Fibroblast of the conjunctiva (primary cell): ENCODE results near the gene KCNMB3.
"Not testable (repeated sequence)": the region's sequence is repeated elsewhere in the genome, so short reads cannot be mapped to it uniquely, and the experiment has no call there.

ENCODE experiments used
- DNase-seq: peaks from one replicate; pipeline ENCODE4 v3.0.0-alpha.2; 2010; ENCODE audit warnings: low read depth

Gene KCNMB3

GRCh38 chr3:179250803-179251476, at the start of gene KCNMB3:
Gene KCNMB3, minus strand, starts transcription at chr3:179251114. Its CDS starts 124 bp downstream, at chr3:179250990.
- DNase-seq: no peak

GRCh38 chr3:179299999-179300613, 49.2 kb upstream of the KCNMB3 start:
- DNase-seq: no peak

GRCh38 chr3:179299316-179299715, 48.4 kb upstream of the KCNMB3 start:
- DNase-seq: no peak

GRCh38 chr3:179297971-179298725, 47.2 kb upstream of the KCNMB3 start:
- no peak for DNase-seq

- DNase-seq: no peak
Observed at GRCh38 chr3:179292450-179292849, 41.5 kb upstream of the KCNMB3 start.

- DNase-seq: no peak
Observed at GRCh38 chr3:179289295-179289694, 38.4 kb upstream of the KCNMB3 start.

GRCh38 chr3:179288845-179289244, 37.9 kb upstream of the KCNMB3 start:
- no peak for DNase-seq

GRCh38 chr3:179286331-179286730, 35.4 kb upstream of the KCNMB3 start:
- no peak for DNase-seq

- no peak for DNase-seq
Observed at GRCh38 chr3:179281825-179282224, 30.9 kb upstream of the KCNMB3 start.

GRCh38 chr3:179279837-179280236, 28.9 kb upstream of the KCNMB3 start:
- no peak for DNase-seq

GRCh38 chr3:179278932-179279693, 28.2 kb upstream of the KCNMB3 start:
- no peak for DNase-seq

- no peak for DNase-seq
Observed at GRCh38 chr3:179278151-179278550, 27.2 kb upstream of the KCNMB3 start.

- DNase-seq: no peak
Observed at GRCh38 chr3:179276743-179277142, 25.8 kb upstream of the KCNMB3 start.

- DNase-seq: no peak
Observed at GRCh38 chr3:179276001-179276400, 25.1 kb upstream of the KCNMB3 start.

GRCh38 chr3:179274434-179274833, 23.5 kb upstream of the KCNMB3 start:
- not testable (repeated sequence) for DNase-seq

GRCh38 chr3:179272385-179272784, 21.5 kb upstream of the KCNMB3 start:
- DNase-seq: no peak

GRCh38 chr3:179269152-179269707, 18.3 kb upstream of the KCNMB3 start:
- DNase-seq: no peak

- no peak for DNase-seq
Observed at GRCh38 chr3:179268400-179269051, 17.6 kb upstream of the KCNMB3 start.

- DNase-seq: no peak
Observed at GRCh38 chr3:179266701-179267211, 15.8 kb upstream of the KCNMB3 start.

- no peak for DNase-seq
Observed at GRCh38 chr3:179265875-179266274, 15.0 kb upstream of the KCNMB3 start.

- DNase-seq: no peak
Observed at GRCh38 chr3:179265092-179265491, 14.2 kb upstream of the KCNMB3 start.
